Kidney (tissue), 14 donors: ENCODE data around the gene SYAP1. TPM values are rescaled to one million over a fixed set of nuclear protein-coding genes. Genes with fewer than 3 reads are reported as not detected.
A peak's percentile ranks its signal among the peaks of the same experiment; 100 is the strongest.

Source experiments
- DNase-seq, 5 donors: peaks; one replicate each; pipeline ENCODE4 v3.0.0-alpha.2; 2013 to 2020
- FAIRE-seq: peaks from 2 replicates; lab custom pipeline; 2012; peaks lifted over from hg19 to GRCh38; lab: Jason Lieb, UNC
- H3K27ac ChIP-seq, 2 donors: one replicate each; pipeline ENCODE4 v1.7.0; 2013; ENCODE audit warnings: low read depth in 2 of 2, low read length in 2 of 2, inconsistent platforms in 1 of 2
- H3K27me3 ChIP-seq: one replicate; pipeline ENCODE4 v1.7.1; 2013; ENCODE audit warnings: low read length, inconsistent platforms; ENCODE audit not compliant: control insufficient read depth, insufficient read depth
- H3K36me3 ChIP-seq, 3 donors: one replicate each; pipeline versions ENCODE4 v1.7.0 to v1.7.1; 2013; ENCODE audit warnings: low read length in 3 of 3, control low read depth in 1 of 3, inconsistent platforms in 1 of 3; ENCODE audit not compliant: insufficient read depth in 3 of 3, control insufficient read depth in 2 of 3
- H3K4me1 ChIP-seq, 3 donors: one replicate each; pipeline versions ENCODE4 v1.7.0 to v1.7.1; 2013; ENCODE audit warnings: low read length in 3 of 3, inconsistent platforms in 1 of 3, low read depth in 1 of 3; ENCODE audit not compliant: control insufficient read depth in 2 of 3, insufficient read depth in 2 of 3
- H3K4me3 ChIP-seq, 3 donors: one replicate each; pipeline versions ENCODE4 v1.7.0 to v1.8.1; 2013; ENCODE audit warnings: low read length in 3 of 3, control low read depth in 1 of 3, inconsistent platforms in 1 of 3
- H3K9ac ChIP-seq, 3 donors: one replicate each; pipeline versions ENCODE4 v1.7.0 to v1.7.1; 2013; ENCODE audit warnings: low read length in 3 of 3, control low read depth in 1 of 3, inconsistent platforms in 1 of 3
- H3K9me3 ChIP-seq, 3 donors: one replicate each; pipeline versions ENCODE4 v1.7.0 to v1.7.1; 2013; ENCODE audit warnings: low read length in 3 of 3, control low read depth in 1 of 3, inconsistent platforms in 1 of 3; ENCODE audit not compliant: control insufficient read depth in 2 of 3, insufficient read depth in 1 of 3
- intact Hi-C: fragments of 100-400 bp; cut with DNase I; formaldehyde crosslinking; loops from one replicate; pipeline ENCODE4 v1.11.1; 2022
- polyA plus RNA-seq: library from polyadenylated mRNA; stranded (reverse); fragments of 350-450 nt; fragmentation: Illumina TruSeq; extraction: RNeasy Lipid Tissue Mini Kit (QIAGEN cat#74804); gene quantifications from one replicate; pipeline ENCODE4 v1.2.3, GENCODE V29; 2014; ENCODE audit warnings: low read depth, low replicate concordance; ENCODE audit not compliant: insufficient read depth
- total RNA-seq: library from RNA; stranded (reverse); fragmentation: NEBNext Ultra II Directional; extraction: Animal tissue kit (Norgen Biotek cat#: 25700); gene quantifications from one replicate; pipeline ENCODE4 v1.2.1, GENCODE V29; 2021
- TF ChIP-seq, protein P1 (sequence below): IDR thresholded peaks from 3 replicates; pipeline ENCODE4 v1.5.1; 2012; ENCODE audit warnings: mild to moderate bottlenecking, moderate library complexity, borderline replicate concordance; ENCODE audit not compliant: insufficient read depth; ENCODE audit errors: extremely low read depth
- donor health status: control.
- donor health status: control.
- donor health status: control.
- donor health status: control.
- donor health status: control.
- donor health status: DM: yes; HTN: yes; CAD: no.
- donor health status: Normal renal cell carcinoma (clear cell type).

SYAP1 gene
- total and polyA plus RNA-seq, 2 donors from 2014 or later: 16.6 to 40.3 TPM

DNA sequence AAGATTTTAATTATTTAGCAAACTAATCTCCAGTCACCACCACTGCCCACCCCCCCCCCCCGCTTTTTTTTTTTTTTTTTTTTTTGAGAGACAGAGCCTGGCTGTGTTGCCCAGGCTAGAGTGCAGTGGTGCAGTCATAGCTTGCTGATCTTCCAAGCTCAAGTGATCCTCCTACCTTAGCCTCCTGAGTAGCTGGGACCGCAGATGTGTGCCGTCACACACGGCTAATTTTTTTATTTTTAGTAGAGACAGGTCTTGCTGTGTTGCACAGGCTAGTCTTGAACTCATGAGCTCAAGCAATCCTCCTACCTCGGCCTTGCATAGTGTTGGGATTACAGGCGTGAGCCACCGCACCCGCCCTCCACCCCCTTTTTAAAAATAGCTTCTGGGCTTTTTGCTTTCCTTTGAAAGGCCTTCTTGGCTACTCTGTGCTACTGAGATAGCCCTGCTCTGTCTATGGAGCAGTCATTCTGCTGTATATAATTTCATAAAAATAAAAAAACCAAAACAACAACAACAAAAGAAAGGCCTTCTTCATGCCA, 85.6 kb downstream of the SYAP1 start:
- H3K27ac ChIP-seq: no peak overlapping the region
- peaks cover 0 to 11% (median 0%) of the 10 kb centered on the region in 3 donors for H3K4me1 ChIP-seq
- intact Hi-C loops: no loop called here
- no peaks in the 10 kb centered on the region for H3K36me3 ChIP-seq
- TF ChIP-seq, protein P1, sequence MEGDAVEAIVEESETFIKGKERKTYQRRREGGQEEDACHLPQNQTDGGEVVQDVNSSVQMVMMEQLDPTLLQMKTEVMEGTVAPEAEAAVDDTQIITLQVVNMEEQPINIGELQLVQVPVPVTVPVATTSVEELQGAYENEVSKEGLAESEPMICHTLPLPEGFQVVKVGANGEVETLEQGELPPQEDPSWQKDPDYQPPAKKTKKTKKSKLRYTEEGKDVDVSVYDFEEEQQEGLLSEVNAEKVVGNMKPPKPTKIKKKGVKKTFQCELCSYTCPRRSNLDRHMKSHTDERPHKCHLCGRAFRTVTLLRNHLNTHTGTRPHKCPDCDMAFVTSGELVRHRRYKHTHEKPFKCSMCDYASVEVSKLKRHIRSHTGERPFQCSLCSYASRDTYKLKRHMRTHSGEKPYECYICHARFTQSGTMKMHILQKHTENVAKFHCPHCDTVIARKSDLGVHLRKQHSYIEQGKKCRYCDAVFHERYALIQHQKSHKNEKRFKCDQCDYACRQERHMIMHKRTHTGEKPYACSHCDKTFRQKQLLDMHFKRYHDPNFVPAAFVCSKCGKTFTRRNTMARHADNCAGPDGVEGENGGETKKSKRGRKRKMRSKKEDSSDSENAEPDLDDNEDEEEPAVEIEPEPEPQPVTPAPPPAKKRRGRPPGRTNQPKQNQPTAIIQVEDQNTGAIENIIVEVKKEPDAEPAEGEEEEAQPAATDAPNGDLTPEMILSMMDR: no peak
- FAIRE-seq (no peak), DNase-seq (no peak)
- H3K9me3 ChIP-seq: no peaks in the 10 kb centered on the region
- no peak overlapping the region for H3K9ac ChIP-seq
- no peak overlapping the region for H3K4me3 ChIP-seq
- no peaks in the 10 kb centered on the region for H3K27me3 ChIP-seq

DNA sequence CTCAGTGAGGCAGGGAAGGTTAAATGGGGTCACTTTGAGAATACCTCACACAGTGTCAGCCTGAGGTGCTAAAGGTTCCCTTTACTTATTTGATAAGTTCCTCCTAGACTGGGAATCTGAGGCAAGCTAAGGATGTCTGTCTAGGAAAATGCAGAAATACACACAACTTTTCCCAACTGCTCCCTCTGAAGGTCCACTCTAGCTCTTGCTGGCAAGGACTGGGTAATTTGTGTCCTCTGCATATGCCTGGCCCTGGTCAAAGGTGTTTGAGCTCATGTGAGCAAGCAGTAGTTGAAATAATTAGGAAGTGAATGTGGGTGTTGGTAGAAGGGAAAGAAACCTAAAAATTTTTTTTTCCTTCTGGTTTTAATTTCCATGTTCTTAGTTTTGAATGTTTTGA, 88.1 kb downstream of the SYAP1 start:
- H3K27ac ChIP-seq: peak overlapping the region in 1 of 2 donors; percentile 53

DNA sequence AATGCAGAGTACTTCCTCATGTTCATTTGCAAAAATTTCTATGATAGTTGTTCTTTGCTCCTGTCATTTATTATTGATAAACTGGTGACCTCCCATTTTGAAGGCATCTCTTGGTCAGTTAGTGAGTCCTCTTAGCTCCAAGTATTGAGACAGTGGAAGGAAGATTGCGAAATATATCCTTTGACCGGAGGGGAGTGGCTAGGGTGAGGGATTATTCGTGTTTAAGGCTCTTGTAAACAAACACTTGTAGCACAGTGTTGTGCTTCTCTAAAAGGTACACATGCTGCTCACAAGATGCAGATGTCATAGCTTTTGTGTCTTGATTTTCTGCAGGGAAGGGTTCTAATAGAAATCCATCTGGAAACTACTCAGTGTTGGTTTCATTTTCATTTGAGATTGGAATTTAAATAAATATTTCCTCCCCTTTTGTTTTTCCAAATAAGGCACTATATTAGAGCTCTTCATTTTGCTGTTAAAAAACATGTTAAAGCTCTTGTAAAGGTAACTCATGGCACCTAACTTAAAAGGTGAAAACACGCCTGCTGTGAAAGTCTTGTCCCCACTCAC, 88.6 kb downstream of the SYAP1 start:
- Histone ChIP-seq H3K36me3 (no peaks in the 10 kb centered on the region), H3K4me3 (peak overlapping the region; percentile 4 to 61 (median 37)), H3K9ac (no peak overlapping the region), H3K4me1 (peaks cover 0 to 11% (median 0%) of the 10 kb centered on the region in 3 donors), H3K27me3 (no peaks in the 10 kb centered on the region), H3K9me3 (no peaks in the 10 kb centered on the region), H3K27ac (peak overlapping the region; percentile 7 to 53)
- DNase-seq (no peak), FAIRE-seq (no peak)
- intact Hi-C loops: no loop called here
- TF ChIP-seq, protein P1: no peak

More for the DNA sequence above, 88.1 kb downstream of the SYAP1 start:
- H3K4me1 ChIP-seq: peaks cover 0 to 11% (median 0%) of the 10 kb centered on the region in 3 donors
- no peaks in the 10 kb centered on the region for H3K36me3 ChIP-seq
- FAIRE-seq (no peak), DNase-seq (no peak)
- no peak overlapping the region for H3K9ac ChIP-seq
- H3K4me3 ChIP-seq: peak overlapping the region in 1 of 3 donors; percentile 37
- no peaks in the 10 kb centered on the region for H3K27me3 ChIP-seq
- intact Hi-C loops: no loop called here
- H3K9me3 ChIP-seq: no peaks in the 10 kb centered on the region
- TF ChIP-seq, protein P1: peak; percentile 7
